Fibroblast of skin of right biceps (primary cell): ENCODE results near the gene LSMEM2.
"Not testable (repeated sequence)": the region's sequence is repeated elsewhere in the genome, so short reads cannot be mapped to it uniquely, and the experiment has no call there.

Experiments
- DNase-seq: peaks from one replicate; pipeline ENCODE4 v3.0.0-alpha.2; 2013

LSMEM2 gene

GRCh38 chr3:50284121-50284520 is 5.2 kb downstream of the LSMEM2 start:
- not testable (repeated sequence) for DNase-seq

- no peak for DNase-seq
These were observed 7.7 kb downstream of the LSMEM2 start for GRCh38 chr3:50286322-50287227.

- no peak for DNase-seq
These were observed 8.4 kb downstream of the LSMEM2 start for GRCh38 chr3:50287262-50287661.

- DNase-seq = no peak
These were observed 9.6 kb downstream of the LSMEM2 start for GRCh38 chr3:50288387-50289007.

- no peak for DNase-seq
These were observed 10.2 kb downstream of the LSMEM2 start for GRCh38 chr3:50289130-50289529.

GRCh38 chr3:50290161-50290641 is 11.3 kb downstream of the LSMEM2 start:
- no peak for DNase-seq

- DNase-seq = peak; percentile 97
These were observed 13.5 kb downstream of the LSMEM2 start, which contains the start of gene IFRD2 for GRCh38 chr3:50292159-50293078. IFRD2 (minus strand) TSS chr3:50292429; CDS start chr3:50292274, 155 bp downstream.

- DNase-seq = no peak
These were observed 14.4 kb downstream of the LSMEM2 start for GRCh38 chr3:50293079-50293801.

- no peak for DNase-seq
These were observed 15.2 kb downstream of the LSMEM2 start for GRCh38 chr3:50294089-50294488.

GRCh38 chr3:50294492-50295403 is 15.9 kb downstream of the LSMEM2 start:
- DNase-seq = no peak

GRCh38 chr3:50295553-50296431 is 16.9 kb downstream of the LSMEM2 start:
- no peak for DNase-seq

- DNase-seq = no peak
These were observed 18.0 kb downstream of the LSMEM2 start for GRCh38 chr3:50296721-50297383.

- DNase-seq = no peak
These were observed 18.5 kb downstream of the LSMEM2 start for GRCh38 chr3:50297384-50297775.

- no peak for DNase-seq
These were observed 19.2 kb downstream of the LSMEM2 start for GRCh38 chr3:50297896-50298725.

GRCh38 chr3:50298836-50299637 is 20.1 kb downstream of the LSMEM2 start, which contains the start of the genes HYAL3 and NAA80:
HYAL3 (minus strand) TSS chr3:50299405; CDS start chr3:50295602, 3,803 bp downstream.
NAA80 (minus strand) TSS chr3:50299405; CDS start chr3:50297463, 1,942 bp downstream.
- DNase-seq = peak; percentile 99

GRCh38 chr3:50299638-50299928 is 20.7 kb downstream of the LSMEM2 start:
- DNase-seq = no peak

- peak; percentile 50 for DNase-seq
These were observed 21.2 kb downstream of the LSMEM2 start for GRCh38 chr3:50299929-50300680.
